ENCODE data around the gene BACE1-AS.

GRCh38 chr11:117315285-117316196 is 24.4 kb downstream of the BACE1-AS start:
- TF ChIP-seq CTCF (IDR thresholded peaks at IDR 0.05): no peak
- TF ChIP-seq POLR2A (IDR thresholded peaks at IDR 0.05): no peak
- TF ChIP-seq POLR2AphosphoS5 (IDR thresholded peaks at IDR 0.05): no peak
